Stomach (tissue), 4 donors: ENCODE results near the gene SDCCAG8.

Experiments used
- CTCF ChIP-seq, 7 experiments: fragments of 450-650 bp in 4 of 7; fragments of 200-600 bp in 3 of 7; sonication (generic) in 3 of 7; IDR thresholded peaks; one replicate each; pipeline ENCODE4 v1.5.1; 2016 to 2019; ENCODE audit warnings: antibody characterized with exemption in 7 of 7, control low read depth in 2 of 7, mild to moderate bottlenecking in 1 of 7
- EP300 ChIP-seq: sonication (generic); formaldehyde crosslinking; IDR thresholded peaks from one replicate; pipeline ENCODE4 v1.6.1; 2017; ENCODE audit warnings: antibody characterized with exemption
- POLR2A ChIP-seq, 4 donors: fragments of 450-650 bp; IDR thresholded peaks; one replicate each; pipeline ENCODE4 v1.6.1; 2016; ENCODE audit warnings: antibody characterized with exemption in 4 of 4, control low read depth in 2 of 4, mild to moderate bottlenecking in 1 of 4, moderate library complexity in 1 of 4
- POLR2AphosphoS5 ChIP-seq, 3 donors: sonication (generic); formaldehyde crosslinking; IDR thresholded peaks; one replicate each; pipeline ENCODE4 v1.6.1; 2016; ENCODE audit warnings: antibody characterized with exemption in 3 of 3

- no peak for TF ChIP-seq EP300
- TF ChIP-seq CTCF (IDR thresholded peaks at IDR 0.05), result no peak
- TF ChIP-seq POLR2AphosphoS5 (IDR thresholded peaks at IDR 0.05), result no peak
- TF ChIP-seq POLR2A (IDR thresholded peaks at IDR 0.05), result no peak
These were observed 80.3 kb downstream of the SDCCAG8 start for GRCh38 chr1:243336163-243336562.
